Hematopoietic multipotent progenitor cell treated with erythropoietin and hydrocortisone succinate and interleukin-3 and kit ligand, for 8 days (in vitro differentiated cells): ENCODE measurements around the gene CADPS.

Experiments
- DNase-seq: peaks from one replicate; pipeline ENCODE4 v3.0.0-alpha.2; 2015

CADPS gene

GRCh38 chr3:62678841-62679240 lies 196.4 kb downstream of the CADPS start:
- no peak for DNase-seq

DNA sequence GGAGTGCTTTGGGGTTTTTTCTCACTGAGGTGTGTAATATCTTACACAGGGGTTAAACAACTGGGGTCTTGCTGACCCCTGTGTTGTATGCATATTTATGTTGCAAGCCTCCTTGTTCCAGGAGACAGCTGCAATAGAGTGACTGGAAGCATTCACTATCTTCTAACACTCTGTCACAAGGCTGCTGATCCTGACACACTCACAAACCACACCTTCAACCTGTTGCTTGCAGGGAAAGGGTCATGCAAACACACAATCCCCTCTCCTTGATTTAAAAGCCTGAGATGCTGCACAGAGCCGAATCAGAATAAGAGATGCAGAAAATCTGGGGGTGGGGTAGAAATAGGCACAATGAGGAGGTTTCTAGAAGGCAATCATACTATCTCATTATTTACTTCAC lies 197.3 kb downstream of the CADPS start:
- no peak for DNase-seq

- DNase-seq: no peak
Observed at GRCh38 chr3:62676689-62677271, 198.4 kb downstream of the CADPS start.

- DNase-seq: no peak
Observed at GRCh38 chr3:62675492-62675891, 199.7 kb downstream of the CADPS start.

DNA sequence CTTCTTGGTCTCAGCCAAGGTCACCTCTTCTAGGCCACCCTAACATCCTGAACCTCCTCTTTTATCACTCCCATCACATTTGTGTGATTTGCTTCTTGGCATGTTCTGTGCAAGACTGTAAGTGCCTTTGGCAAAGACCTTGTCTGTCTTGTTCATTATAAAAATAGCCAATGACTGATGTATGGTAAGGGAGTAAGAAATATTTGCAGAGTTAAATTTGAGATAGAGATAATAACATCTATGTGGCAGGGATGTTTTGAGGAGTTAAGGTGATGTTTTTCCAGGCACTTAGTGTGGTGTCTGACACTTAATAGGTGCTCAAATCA lies 202.3 kb downstream of the CADPS start:
- DNase-seq: no peak

DNA sequence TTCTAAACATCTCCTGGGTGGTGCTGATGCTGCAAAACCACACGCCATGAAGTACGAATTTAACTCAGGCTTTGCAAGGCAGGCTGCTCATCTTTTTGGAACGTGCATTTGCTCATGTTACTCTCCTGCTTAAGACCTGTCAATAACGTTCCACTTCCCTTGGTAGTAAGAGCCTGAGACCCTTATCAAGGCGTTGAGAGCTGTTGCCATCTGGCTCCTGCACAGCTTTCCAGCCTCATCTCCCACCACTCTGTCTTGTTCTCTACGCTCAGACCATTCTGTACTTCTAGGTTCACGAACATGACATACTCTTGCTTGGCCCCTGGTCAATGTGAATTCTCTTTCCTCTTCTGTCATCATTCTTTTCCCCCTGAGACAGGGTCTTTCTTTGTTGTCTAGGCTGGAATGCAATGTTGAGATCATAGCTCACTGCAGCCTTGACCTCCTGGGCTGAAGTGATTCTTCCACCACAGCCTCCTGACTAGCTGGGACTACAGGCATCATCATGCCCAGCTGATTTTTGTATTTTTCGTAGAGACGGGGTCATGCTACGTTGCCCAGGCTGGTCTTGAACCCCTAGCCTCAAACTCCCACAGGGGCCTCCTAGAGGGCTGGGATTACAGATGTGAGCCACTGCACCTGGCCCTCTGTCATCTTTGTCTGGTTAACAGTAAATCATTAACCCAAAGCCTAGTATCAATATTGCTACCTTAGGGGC lies 202.8 kb downstream of the CADPS start:
- DNase-seq: no peak

DNA sequence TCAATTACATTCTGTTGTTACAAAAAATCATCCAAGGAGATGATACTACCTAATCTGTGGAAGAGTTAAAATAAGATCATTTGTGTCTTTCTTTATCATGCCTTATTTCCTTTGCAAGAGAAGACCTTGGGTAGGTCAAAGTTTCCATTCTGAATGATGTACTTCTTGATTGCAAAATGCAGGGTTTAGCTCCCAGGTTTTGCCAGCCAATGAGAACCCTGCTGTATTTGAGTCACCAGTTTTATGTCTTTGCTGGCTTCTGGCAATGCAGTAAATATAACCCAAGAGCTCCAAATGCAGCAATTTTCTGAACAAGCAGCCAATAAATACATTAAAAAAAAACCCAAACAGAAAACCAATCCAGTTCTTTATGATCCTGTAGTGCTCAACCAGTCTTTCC lies 204.9 kb downstream of the CADPS start:
- no peak for DNase-seq

GRCh38 chr3:62669161-62669560 lies 206.1 kb downstream of the CADPS start:
- no peak for DNase-seq

GRCh38 chr3:62667714-62668113 lies 207.5 kb downstream of the CADPS start:
- no peak for DNase-seq

DNA sequence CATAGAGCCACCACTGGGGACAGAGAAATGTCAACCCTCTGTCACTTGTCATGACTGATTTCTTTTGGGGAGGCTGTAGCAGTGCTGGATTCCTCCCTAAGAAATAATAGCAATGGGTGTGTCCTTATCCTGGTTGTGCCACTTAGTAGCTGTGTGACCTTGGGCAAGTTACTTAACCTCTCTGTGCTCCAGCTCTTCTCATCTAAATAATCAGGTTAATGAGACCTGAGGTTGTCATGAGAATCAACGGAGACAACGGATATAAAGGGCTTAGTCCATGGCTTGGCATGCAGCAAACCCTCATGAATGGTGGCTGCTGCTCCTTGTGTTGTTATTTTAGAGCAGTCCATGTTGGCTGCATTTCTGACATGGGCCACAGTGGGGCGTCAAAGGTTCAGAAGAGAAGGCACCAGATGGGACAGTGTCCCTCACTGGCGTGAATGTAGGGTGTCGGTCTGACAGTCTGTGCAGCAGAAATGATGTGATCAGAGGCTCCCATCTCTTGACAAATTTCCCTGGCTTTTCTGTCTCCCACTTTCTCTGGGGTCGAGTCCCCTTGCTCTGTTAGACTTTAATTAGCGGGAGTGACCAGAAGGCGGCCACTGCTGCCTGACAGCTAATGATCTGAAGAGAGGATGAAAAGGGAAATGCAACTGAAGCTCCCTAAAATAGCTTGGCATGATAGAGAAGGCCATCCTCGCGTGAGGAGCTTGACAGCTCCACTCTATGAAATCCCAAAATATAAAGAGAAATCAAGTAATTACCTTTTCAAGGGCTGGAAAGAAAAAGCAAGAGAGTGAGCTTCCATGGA lies 209.4 kb downstream of the CADPS start:
- peak; percentile 41 for DNase-seq

DNA sequence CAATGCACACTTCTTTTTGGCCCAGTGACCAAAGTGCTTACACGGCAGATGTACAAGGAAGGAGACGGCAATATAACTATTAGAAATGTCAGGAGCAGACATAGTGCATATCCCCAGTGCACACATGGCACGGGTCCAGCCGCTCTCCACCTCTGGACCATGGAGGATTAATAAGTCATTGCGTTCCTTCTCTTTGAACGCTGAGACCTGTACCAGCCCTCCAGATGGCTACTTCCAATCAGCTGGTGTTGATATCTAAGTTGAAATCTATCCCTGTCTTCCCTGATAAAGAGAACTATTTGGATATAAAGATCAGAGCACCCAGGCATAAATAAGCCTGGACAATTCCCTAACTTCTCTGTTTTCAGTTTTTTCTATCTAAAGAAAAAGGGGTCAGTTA lies 212.5 kb downstream of the CADPS start:
- DNase-seq: no peak

DNA sequence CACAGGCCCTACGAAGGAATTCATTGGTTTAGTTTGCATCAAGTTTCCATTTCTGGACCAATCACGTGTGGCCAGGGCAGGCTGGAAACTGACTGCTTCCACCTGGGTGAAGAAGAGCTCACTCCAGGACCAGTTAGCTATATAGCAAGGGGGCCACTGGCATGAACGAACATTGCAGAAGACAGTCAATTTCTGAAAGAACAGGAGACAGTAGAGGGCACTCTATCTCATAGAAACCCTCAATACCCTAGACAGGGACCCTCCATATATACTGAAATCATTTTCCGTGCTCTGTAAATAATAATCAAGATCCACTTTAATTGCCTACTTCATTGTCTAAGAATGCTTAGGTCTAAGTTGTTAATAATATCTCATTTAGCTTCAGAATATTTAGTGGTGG lies 215.6 kb downstream of the CADPS start:
- DNase-seq: no peak

GRCh38 chr3:62655691-62656063 lies 219.5 kb downstream of the CADPS start:
- DNase-seq: no peak

DNA sequence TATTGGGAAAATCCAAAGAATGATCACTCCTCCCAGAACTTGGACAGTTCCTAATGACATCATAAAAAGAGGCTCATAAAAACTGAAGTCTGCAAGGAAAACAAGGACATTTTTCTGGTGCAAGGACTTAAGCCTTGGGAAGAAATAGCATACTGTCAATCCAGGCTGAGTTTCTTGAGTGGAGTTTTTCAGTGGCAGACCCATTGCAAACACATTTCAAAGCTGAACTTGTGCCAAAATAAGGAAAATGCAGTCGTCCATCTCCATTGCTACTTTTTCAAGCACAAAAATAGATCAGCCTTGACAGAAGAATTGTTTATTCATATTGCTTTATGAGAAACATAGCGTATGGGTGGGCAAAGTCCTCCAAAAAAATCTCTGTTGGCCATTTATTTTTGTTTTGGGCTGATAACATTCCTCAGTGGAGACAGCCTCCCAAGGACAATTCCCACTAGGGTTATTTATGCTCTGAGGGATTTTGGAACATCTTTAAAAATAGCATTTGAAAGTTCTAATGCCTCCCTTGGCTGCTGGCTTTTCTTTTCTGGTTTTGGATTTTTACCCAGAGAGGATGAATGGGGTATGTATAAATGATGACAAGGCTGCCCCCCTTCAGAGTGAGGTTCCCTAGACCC lies 220.0 kb downstream of the CADPS start:
- DNase-seq: no peak

DNA sequence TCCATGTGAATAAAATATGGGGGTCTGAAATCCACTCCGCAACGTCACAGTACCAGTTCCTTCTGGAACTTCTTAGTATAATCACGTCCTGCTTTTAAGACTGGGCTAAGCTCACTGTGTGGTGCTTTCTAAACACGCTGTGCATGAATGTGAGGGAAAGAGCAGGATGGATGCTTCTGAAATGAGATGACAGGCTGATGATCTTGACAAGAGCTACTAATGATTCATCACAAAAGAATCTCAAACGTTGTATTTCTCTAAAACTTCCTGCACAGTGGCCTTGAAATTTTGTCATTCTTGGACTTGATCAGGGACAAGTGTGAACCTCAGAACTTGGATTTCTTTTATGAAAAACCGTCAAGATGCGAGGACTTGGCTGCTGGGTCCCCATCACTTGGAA lies 221.4 kb downstream of the CADPS start:
- no peak for DNase-seq

- no peak for DNase-seq
Observed at GRCh38 chr3:62647711-62648110, 227.5 kb downstream of the CADPS start.

GRCh38 chr3:62644493-62644892 lies 230.7 kb downstream of the CADPS start:
- no peak for DNase-seq

DNA sequence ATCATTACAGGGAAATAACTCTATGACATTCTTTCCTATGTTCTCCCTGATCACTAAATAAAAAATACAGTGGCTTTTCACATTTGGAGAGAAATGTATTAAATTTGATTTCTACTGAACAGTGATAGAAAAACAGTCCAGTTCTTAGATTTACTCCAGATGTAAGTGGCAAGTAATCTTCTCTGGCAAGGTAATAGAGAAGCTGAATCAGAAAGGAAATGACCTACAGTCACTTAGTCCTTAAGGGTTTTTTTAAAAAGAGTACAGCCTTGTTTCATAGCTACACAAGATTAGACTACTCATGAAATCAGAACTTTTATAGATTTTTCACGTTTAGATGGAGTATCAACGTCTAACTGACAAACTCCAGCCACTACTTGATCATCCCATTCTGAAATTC lies 236.9 kb downstream of the CADPS start:
- DNase-seq: no peak

DNA sequence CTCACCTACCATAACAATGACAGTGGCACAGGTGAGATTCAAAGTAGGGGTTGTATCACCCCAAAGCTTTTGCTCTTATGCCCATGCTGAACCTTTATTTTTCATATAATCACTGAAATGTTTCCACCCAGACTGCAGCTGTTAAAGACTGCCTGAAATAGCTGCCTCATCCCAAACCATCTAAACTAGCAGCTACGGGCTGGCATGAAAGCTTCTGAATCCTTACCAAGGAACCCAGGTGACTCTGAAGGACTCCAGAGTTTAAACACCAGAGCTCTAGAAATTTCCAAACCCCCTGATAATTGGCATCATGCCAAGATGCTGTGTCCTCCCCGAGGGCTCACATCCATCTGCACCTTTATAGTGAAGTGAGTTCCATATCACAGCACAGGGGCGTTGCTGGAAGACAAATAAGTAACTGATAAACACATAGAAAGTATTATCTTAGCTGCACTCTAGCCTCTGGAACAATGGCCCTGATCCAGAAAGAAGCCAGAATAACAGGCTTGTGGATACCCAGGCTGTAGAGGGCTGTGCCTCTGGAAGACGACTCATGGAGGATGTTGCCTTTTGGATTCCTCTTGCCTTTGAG lies 238.9 kb downstream of the CADPS start:
- DNase-seq: no peak

DNA sequence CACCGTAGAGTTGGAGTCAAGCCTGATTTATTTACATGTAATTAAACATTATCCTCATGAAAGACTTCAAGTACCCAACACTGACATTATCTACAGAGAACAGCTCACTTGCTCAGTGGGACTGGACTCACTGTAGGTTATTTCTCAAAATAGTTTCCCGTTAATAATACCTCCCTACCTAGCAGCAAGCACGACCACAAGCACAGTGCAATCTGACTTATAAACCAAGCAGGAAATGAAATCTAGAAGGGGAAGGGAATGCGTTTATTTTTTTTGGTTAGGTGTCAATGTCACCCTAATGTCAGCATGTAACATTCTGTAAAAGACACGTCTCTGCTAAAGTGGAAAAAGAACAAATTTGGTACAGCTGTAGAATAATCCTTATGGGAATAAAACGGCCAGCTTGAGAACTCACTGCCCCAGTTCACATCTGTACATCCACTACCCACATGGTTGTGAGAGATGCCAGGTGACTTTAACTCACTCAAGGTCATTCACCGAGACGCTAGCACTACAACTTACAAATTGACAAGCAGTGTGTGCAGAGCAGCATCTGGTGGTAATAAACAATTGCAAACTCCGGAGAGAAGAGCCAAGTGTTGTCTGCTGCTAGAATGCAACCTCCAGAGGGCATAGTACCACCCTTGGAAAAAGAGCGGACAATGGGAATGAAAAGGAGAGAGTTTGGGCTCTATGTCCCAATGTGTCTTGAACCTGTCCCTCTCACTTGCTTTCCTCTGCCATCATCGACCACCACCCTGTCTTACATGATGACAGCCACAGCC lies 242.5 kb downstream of the CADPS start:
- DNase-seq: no peak

- DNase-seq: no peak
Observed at GRCh38 chr3:62631488-62631887, 243.7 kb downstream of the CADPS start.

DNA sequence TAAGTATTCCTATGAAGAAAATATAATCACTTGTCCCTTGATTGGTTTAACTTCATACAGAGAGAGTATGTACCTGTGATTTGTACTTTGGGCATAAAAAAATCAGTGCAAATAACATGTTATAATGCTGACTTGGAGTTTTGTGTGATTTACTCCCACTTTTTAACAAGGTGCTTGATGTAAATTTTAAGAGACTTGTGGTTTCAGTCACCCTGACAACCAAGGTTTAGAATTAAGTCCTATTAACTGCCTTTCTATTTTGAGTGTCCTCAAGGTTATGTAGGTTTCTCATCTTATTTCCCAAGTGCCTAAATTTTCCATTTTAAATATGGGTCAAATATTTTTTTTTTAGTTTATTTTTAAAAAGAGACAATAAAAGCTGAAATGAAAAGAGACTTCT lies 244.6 kb downstream of the CADPS start:
- DNase-seq: no peak

DNA sequence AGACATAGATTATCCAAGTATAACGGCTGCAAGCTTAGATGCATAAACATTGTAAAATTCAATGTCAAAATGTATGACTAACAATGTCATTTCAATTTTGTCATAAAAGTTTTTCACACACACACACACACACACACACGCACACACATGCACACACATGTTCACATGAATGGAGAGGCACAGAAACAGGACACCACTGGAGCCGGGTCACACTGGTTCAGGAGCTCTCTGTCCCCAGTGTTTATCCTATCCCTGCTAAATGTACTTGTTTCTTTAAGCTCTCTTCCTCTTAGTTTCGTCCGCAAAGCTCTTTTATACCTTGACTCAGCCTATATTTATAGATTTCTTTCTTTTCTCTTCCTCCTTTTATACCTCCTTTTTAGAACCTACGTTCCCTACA lies 249.9 kb downstream of the CADPS start:
- no peak for DNase-seq
